ENCODE measurements around the gene RPL14. TPM values are rescaled to one million over a fixed set of nuclear protein-coding genes. Genes with fewer than 3 reads are reported as not detected.
A peak's percentile ranks its signal among the peaks of the same experiment; 100 is the strongest.
"Not testable (repeated sequence)": the region's sequence is repeated elsewhere in the genome, so short reads cannot be mapped to it uniquely, and the experiment has no call there.

The RPL14 gene
- total RNA-seq, 1 experiment from 2014 or later = 624 TPM

- Histone ChIP-seq H3K4me3 (ENCODE audit: low read length) (peak overlapping the region; percentile 82), H3K9me2 (replicated peaks; ENCODE audit: low read length) (no peaks in the 10 kb centered on the region), H3K9ac (ENCODE audit: low read length) (peak overlapping the region; percentile 99), H3K27me3 (ENCODE audit: low read length) (no peaks in the 10 kb centered on the region), H3F3A (ENCODE audit: low read length, unreplicated experiment) (peaks cover 18% of the 10 kb centered on the region), H2AFZ (ENCODE audit: low read length) (peak overlapping the region; percentile 85), H3K36me3 (ENCODE audit: low read depth, low read length) (peaks cover 37% of the 10 kb centered on the region), H3K9me3 (ENCODE audit: low read length) (no peaks in the 10 kb centered on the region), H3K4me1 (ENCODE audit: insufficient read depth, low read length) (peaks cover 53% of the 10 kb centered on the region), H4K20me1 (ENCODE audit: low read length) (peaks cover 38% of the 10 kb centered on the region), H3K79me2 (ENCODE audit: low read length) (peaks cover 48% of the 10 kb centered on the region), H3K4me2 (ENCODE audit: low read length) (peak overlapping the region; percentile 89), H3K27ac (ENCODE audit: low read length) (peak overlapping the region; percentile 64)
- no peak for ATAC-seq
- no peak for TF ChIP-seq EZH2 (IDR thresholded peaks at IDR 0.05; ENCODE audit: low read length, unreplicated experiment)
- no peak for TF ChIP-seq EZH2phosphoT487 (IDR thresholded peaks at IDR 0.05; ENCODE audit: borderline replicate concordance, low read length)
- no peak for TF ChIP-seq CTCF (conservative IDR thresholded peaks at IDR 0.05; ENCODE audit: low read depth, low read length)
- CTCF ChIA-PET = interaction anchor here (0.6 kb wide), 1 partner anchor 68 kb away, joined by 3 read pairs; the partner anchor contains the start of gene ZNF621
- intact Hi-C loops (cut with micrococcal nuclease) = loop anchor here (5.0 kb wide), 1 partner anchor 1506 kb away; the partner anchor contains the start of gene ULK4
- no peak for DNase-seq
- POLR2A ChIA-PET (ENCODE audit: unreplicated experiment) = interaction anchor here (0.7 kb wide), 1 partner anchor 14 kb away, joined by 4 read pairs; no protein-coding TSS in a partner anchor
- TSS peak; percentile 89 for BruUV-seq (replicated peaks)
Observed at GRCh38 chr3:40456279-40456939, 730 bp upstream of the RPL14 start.

GRCh38 chr3:40458473-40458872 lies 1.3 kb downstream of the RPL14 start:
- no peak for DNase-seq
- BruUV-seq (replicated peaks) = no TSS peak
- Histone ChIP-seq H3K4me2 (ENCODE audit: low read length) (peak overlapping the region; percentile 89), H3K9me3 (ENCODE audit: low read length) (no peaks in the 10 kb centered on the region), H3K36me3 (ENCODE audit: low read depth, low read length) (peaks cover 54% of the 10 kb centered on the region), H3K79me2 (ENCODE audit: low read length) (peaks cover 48% of the 10 kb centered on the region), H3K27ac (ENCODE audit: low read length) (no peak overlapping the region), H2AFZ (ENCODE audit: low read length) (no peak overlapping the region), H3K27me3 (ENCODE audit: low read length) (no peaks in the 10 kb centered on the region), H3F3A (ENCODE audit: low read length, unreplicated experiment) (peaks cover 15% of the 10 kb centered on the region), H3K4me3 (ENCODE audit: low read length) (peak overlapping the region; percentile 82), H3K4me1 (ENCODE audit: insufficient read depth, low read length) (peaks cover 40% of the 10 kb centered on the region), H3K9me2 (replicated peaks; ENCODE audit: low read length) (no peaks in the 10 kb centered on the region), H4K20me1 (ENCODE audit: low read length) (peaks cover 41% of the 10 kb centered on the region), H3K9ac (ENCODE audit: low read length) (peak overlapping the region; percentile 99)
- intact Hi-C loops (cut with micrococcal nuclease) = loop anchor here (5.0 kb wide), 1 partner anchor 1504 kb away; the partner anchor contains the start of gene ULK4
- TF ChIP-seq EZH2 (IDR thresholded peaks at IDR 0.05; ENCODE audit: low read length, unreplicated experiment) (no peak), CTCF (conservative IDR thresholded peaks at IDR 0.05; ENCODE audit: low read depth, low read length) (no peak), EZH2phosphoT487 (IDR thresholded peaks at IDR 0.05; ENCODE audit: borderline replicate concordance, low read length) (no peak)
- no peak for ATAC-seq
- ChIA-PET POLR2A (ENCODE audit: unreplicated experiment) (no interaction called here), CTCF (no interaction called here)

DNA sequence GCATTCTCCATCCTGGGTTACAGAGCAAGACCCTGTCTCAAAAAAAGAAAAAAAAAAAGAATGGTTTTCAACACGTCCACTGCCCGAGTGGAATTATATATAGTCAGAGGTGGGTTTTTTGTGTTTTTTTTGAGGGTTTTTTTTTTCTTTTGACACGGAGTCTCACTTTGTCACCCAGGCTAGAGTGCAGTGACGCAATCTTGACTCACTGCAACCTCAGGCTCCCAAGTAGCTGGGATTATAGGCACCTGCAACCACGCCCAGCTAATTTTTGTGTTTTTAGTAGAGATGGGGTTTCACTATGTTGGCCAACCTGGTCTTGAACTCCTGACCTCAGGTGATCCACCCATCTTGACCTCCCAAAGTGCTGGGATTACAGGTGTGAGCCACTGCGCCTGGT lies 3.3 kb downstream of the RPL14 start:
- peaks cover 51% of the 10 kb centered on the region for H4K20me1 ChIP-seq (ENCODE audit: low read length)
- CTCF ChIA-PET; H3K4me3 ChIP-seq (ENCODE audit: low read length); H2AFZ ChIP-seq (ENCODE audit: low read length); ATAC-seq; H3K9ac ChIP-seq (ENCODE audit: low read length); H3K27me3 ChIP-seq (ENCODE audit: low read length); POLR2A ChIA-PET (ENCODE audit: unreplicated experiment); intact Hi-C loops (cut with micrococcal nuclease); H3K9me3 ChIP-seq (ENCODE audit: low read length); H3K9me2 ChIP-seq (replicated peaks; ENCODE audit: low read length); BruUV-seq (replicated peaks); H3K27ac ChIP-seq (ENCODE audit: low read length): not testable (repeated sequence)
- peaks cover 26% of the 10 kb centered on the region for H3K4me1 ChIP-seq (ENCODE audit: insufficient read depth, low read length)
- peaks cover 48% of the 10 kb centered on the region for H3K79me2 ChIP-seq (ENCODE audit: low read length)
- DNase-seq = peak; percentile 36
- H3K36me3 ChIP-seq (ENCODE audit: low read depth, low read length) = peaks cover 62% of the 10 kb centered on the region
- 0 out of 2 replicates have a peak overlapping the region, but pooled peaks have one; percentile 16 for H3K4me2 ChIP-seq (ENCODE audit: low read length)
- H3F3A ChIP-seq (ENCODE audit: low read length, unreplicated experiment) = peaks cover 23% of the 10 kb centered on the region

All from PC-3 (cell line).